ENCODE measurements around the gene SND1.

Gene SND1

GRCh38 chr7:127933146-127933545 is 281.2 kb downstream of the SND1 start:
- no peak for TF ChIP-seq CTCF (IDR thresholded peaks at IDR 0.05; ENCODE audit: insufficient read depth, low read depth, low read length, missing control alignments)
- DNase-seq (ENCODE audit: low read depth): no peak

GRCh38 chr7:127934711-127935110 is 282.7 kb downstream of the SND1 start:
- no peak for TF ChIP-seq CTCF (IDR thresholded peaks at IDR 0.05; ENCODE audit: insufficient read depth, low read depth, low read length, missing control alignments)
- DNase-seq (ENCODE audit: low read depth): no peak
- no peak overlapping the region for H3K4me3 ChIP-seq (ENCODE audit: low read depth, low read length)

More at GRCh38 chr7:127933146-127933545, 281.2 kb downstream of the SND1 start:
- no peak overlapping the region for H3K4me3 ChIP-seq (ENCODE audit: low read depth, low read length)

GRCh38 chr7:127935847-127936376 is 283.9 kb downstream of the SND1 start:
- DNase-seq (ENCODE audit: low read depth): no peak
- TF ChIP-seq CTCF (IDR thresholded peaks at IDR 0.05; ENCODE audit: insufficient read depth, low read depth, low read length, missing control alignments): no peak
- H3K4me3 ChIP-seq (ENCODE audit: low read depth, low read length): no peak overlapping the region

- no peak for DNase-seq (ENCODE audit: low read depth)
- H3K4me3 ChIP-seq (ENCODE audit: low read depth, low read length): no peak overlapping the region
- TF ChIP-seq CTCF (IDR thresholded peaks at IDR 0.05; ENCODE audit: insufficient read depth, low read depth, low read length, missing control alignments): no peak
Measured at GRCh38 chr7:127937066-127937680, 285.2 kb downstream of the SND1 start.

GRCh38 chr7:127938588-127938987 is 286.6 kb downstream of the SND1 start:
- no peak for DNase-seq (ENCODE audit: low read depth)
- no peak overlapping the region for H3K4me3 ChIP-seq (ENCODE audit: low read depth, low read length)
- TF ChIP-seq CTCF (IDR thresholded peaks at IDR 0.05; ENCODE audit: insufficient read depth, low read depth, low read length, missing control alignments): no peak

- no peak for TF ChIP-seq CTCF (IDR thresholded peaks at IDR 0.05; ENCODE audit: insufficient read depth, low read depth, low read length, missing control alignments)
- no peak for DNase-seq (ENCODE audit: low read depth)
- H3K4me3 ChIP-seq (ENCODE audit: low read depth, low read length): no peak overlapping the region
Measured at GRCh38 chr7:127940381-127941160, 288.6 kb downstream of the SND1 start.
